Cardiac atrium fibroblast (primary cell): ENCODE results near the gene LETM1. TPM values are rescaled to one million over a fixed set of nuclear protein-coding genes. Genes with fewer than 3 reads are reported as not detected.

Experiments
- total RNA-seq: library from RNA; depleted of rRNA; stranded (reverse); fragments of >200 nt; gene quantifications from 2 replicates; pipeline ENCODE4 v1.2.3, GENCODE V29; 2015

Gene LETM1
- 34.3 and 44.6 TPM in 2 replicates for total RNA-seq

DNA sequence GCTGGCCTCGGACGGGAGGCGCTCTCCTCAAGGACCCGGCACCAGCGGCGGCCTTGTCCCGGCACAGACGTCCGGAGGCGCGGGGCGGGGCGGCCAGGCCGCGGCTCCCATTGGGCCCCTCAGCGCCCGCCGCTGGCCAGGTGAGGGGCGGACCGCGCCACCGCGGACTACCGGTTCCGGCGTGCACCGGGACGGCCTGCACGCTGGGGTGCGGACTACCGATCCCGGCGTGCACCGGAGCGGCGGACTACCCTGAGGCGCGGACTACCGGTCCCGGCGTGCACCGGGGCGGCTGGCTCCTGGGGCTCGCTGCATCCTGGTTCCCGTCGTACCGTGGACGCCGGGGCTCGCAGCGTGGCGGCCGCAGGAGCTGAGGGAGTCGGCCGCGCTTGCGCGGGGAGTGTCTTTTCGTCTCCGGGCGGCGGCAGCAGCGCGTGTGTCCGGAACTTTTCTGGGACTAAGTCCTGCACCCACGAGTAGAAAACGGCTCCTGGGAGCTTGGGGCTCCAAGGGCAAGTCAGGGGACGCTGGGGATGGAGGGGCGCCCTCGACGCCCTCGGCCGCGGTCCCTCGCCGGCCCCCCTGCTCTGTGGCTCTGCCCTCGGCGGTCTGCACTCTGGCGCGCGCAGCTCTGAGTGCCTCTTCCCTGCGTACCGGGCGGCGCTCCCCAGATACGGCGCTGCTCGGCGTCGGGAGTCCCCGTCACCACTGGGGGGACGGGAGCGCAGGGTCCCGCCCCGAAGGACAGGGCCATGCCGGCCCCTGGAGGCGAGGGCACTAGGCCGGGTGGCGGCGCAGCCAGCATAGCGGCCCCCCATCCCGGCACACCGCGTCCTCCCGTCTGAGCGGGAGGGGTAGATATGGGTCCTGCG is at the start of gene LETM1:
TSS of gene LETM1 (minus strand) at position 86 of the 872 bp plus-strand sequence. CDS start 206 bp downstream, outside the sequence.

DNA sequence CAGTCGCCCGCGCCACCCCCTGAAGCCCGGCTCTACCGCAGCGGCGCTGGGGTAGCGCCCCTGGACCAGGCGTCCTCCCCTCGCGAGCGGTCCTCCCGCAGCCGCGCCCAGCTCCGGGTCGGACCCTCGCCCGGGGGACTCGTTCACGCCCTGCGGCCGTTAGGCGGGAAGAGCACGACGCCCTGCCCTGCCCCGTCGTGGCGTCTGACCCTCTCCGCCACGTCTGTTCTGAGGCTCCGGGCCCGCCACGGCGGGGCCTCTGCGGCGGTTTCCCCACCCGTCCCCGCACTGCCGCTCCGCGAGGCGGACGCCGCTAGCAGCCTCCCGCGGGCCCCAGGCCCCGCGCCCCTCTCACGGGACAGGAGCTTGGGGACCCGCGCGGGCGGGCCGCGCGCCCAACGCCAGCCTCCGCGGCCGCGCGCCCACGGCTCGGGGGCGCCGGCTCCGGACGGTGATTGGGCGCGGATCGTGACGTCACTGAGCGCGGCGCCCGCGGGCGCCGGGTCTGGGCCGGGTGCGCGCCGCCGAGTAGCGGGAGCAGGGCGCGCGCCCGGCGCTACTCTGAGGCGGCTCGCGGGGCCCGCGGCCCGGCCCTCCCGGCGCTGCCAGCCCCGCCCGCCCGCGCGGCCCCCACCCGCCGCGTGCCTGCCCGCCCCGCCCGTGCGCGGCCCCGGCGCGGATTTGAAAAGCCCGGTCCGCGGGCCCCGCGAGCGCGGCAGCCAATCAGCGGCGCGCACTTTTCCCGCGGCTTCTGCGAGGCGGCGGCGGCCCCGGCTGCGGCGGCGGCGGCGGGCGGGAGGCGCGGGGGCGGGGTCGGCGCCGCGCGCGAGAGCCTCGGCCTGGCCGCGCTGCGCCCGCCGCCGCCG is 14.9 kb upstream of the LETM1 start, which contains the start of gene NSD2:
TSS of gene NSD2 (plus strand) at position 816 of the 866 bp plus-strand sequence. CDS start 29,262 bp downstream, outside the sequence.

DNA sequence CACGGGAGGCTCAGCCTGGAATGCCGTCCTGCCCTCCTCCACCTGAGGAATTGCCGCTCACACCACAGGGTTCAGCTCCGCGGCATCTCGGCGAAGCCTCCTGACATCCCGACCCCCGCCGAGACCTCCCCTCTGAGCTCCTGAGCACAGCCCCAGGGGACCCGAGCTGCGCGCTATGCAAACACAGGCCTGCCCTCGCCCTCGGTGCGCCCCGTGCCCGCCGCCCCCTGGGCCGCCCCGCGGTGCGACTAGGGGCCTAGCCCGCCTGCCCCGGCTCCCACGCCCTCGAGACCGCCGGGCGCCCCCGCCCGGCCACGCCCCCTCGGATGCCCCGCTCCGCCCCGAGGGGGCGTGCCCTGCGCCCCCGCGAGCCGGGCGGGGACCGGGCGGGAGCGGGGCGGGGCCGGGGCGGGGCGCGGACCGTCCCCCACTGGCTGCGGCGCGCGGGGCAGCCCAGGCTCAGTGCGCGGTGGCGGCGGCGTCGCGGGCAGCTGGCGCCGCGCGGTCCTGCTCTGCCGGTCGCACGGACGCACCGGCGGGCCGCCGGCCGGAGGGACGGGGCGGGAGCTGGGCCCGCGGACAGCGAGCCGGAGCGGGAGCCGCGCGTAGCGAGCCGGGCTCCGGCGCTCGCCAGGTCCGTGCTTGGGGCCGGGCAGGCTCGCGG is 63.0 kb downstream of the LETM1 start, which contains the start of gene FGFR3:
TSS of gene FGFR3 (plus strand) at position 462 of the 664 bp plus-strand sequence. CDS start 642 bp downstream, outside the sequence.

Other genes with a start within 250 kb of the LETM1 start
- gene FAM53A, start 171.8 kb downstream of the LETM1 start, total RNA-seq: 2.0 and 16.4 TPM in 2 replicates
- gene SLBP, start 143.8 kb downstream of the LETM1 start, total RNA-seq: 64.2 and 72.0 TPM in 2 replicates
- gene TMEM129, start 134.8 kb downstream of the LETM1 start, total RNA-seq: 38.6 and 48.6 TPM in 2 replicates
- gene TACC3, start 134.6 kb downstream of the LETM1 start, total RNA-seq: 11.0 and 12.5 TPM in 2 replicates
- 1.8 and 3.4 TPM in 2 replicates for gene FGFR3, start 62.9 kb downstream of the LETM1 start, total RNA-seq
- 15.2 and 21.9 TPM in 2 replicates for gene NSD2, start 15.2 kb upstream of the LETM1 start, total RNA-seq
- gene NELFA, start 152.8 kb upstream of the LETM1 start, total RNA-seq: 10.3 and 10.4 TPM in 2 replicates
- gene NAT8L, start 203.2 kb upstream of the LETM1 start, total RNA-seq: under 0.01 and 0.36 TPM in 2 replicates